ENCODE data around the gene COMMD7.

The COMMD7 gene

GRCh38 chr20:32672982-32673851 is 70.0 kb downstream of the COMMD7 start:
- peak; percentile 34 for DNase-seq

GRCh38 chr20:32672394-32672981 is 70.8 kb downstream of the COMMD7 start:
- no peak for DNase-seq

GRCh38 chr20:32670773-32671455 is 72.4 kb downstream of the COMMD7 start:
- DNase-seq: no peak

- DNase-seq: no peak
Measured at GRCh38 chr20:32667027-32667426, 76.2 kb downstream of the COMMD7 start.

GRCh38 chr20:32664678-32665159 is 78.5 kb downstream of the COMMD7 start:
- DNase-seq: no peak

- DNase-seq: no peak
Measured at GRCh38 chr20:32664012-32664677, 79.1 kb downstream of the COMMD7 start.

GRCh38 chr20:32663335-32664011 is 79.8 kb downstream of the COMMD7 start:
- DNase-seq: no peak

- no peak for DNase-seq
Measured at GRCh38 chr20:32661820-32662528, 81.3 kb downstream of the COMMD7 start.

GRCh38 chr20:32660661-32661060 is 82.6 kb downstream of the COMMD7 start:
- no peak for DNase-seq

GRCh38 chr20:32656827-32657226 is 86.4 kb downstream of the COMMD7 start:
- no peak for DNase-seq

GRCh38 chr20:32655903-32656512 is 87.3 kb downstream of the COMMD7 start:
- DNase-seq: no peak

- peak; percentile 51 for DNase-seq
Measured at GRCh38 chr20:32652739-32653526, 90.3 kb downstream of the COMMD7 start.
